ENCODE data around the gene ADPGK. TPM values are rescaled to one million over a fixed set of nuclear protein-coding genes. Genes with fewer than 3 reads are reported as not detected.

ADPGK gene
- total RNA-seq, 4 donors from 2014 or later, result 17.1 to 87.6 (median 54.8) TPM

- peaks cover 0 to 6% of the 10 kb centered on the region in 2 donors for H3K9me3 ChIP-seq
- no peaks in the 10 kb centered on the region for H3K36me3 ChIP-seq
- TF ChIP-seq CTCF (IDR thresholded peaks at IDR 0.05), result no peak
- TF ChIP-seq POLR2A (IDR thresholded peaks at IDR 0.05), result no peak
- no peak for DNase-seq
- intact Hi-C loops (cut with DNase I; ENCODE audit: low total_unique reads), result no loop called here
- no peaks in the 10 kb centered on the region for H3K27me3 ChIP-seq
- no peaks in the 10 kb centered on the region for H3K4me1 ChIP-seq
- no peak overlapping the region for H3K27ac ChIP-seq
- no peak overlapping the region for H3K4me3 ChIP-seq
These were observed 17.5 kb downstream of the ADPGK start for GRCh38 chr15:72766025-72766424.

- Histone ChIP-seq H3K36me3 (no peaks in the 10 kb centered on the region), H3K9me3 (peaks cover 0 to 6% of the 10 kb centered on the region in 2 donors), H3K4me1 (no peaks in the 10 kb centered on the region), H3K27me3 (no peaks in the 10 kb centered on the region), H3K27ac (no peak overlapping the region), H3K4me3 (no peak overlapping the region)
- no peak for DNase-seq
- intact Hi-C loops (cut with DNase I; ENCODE audit: low total_unique reads), result no loop called here
- no peak for TF ChIP-seq CTCF (IDR thresholded peaks at IDR 0.05)
- no peak for TF ChIP-seq POLR2A (IDR thresholded peaks at IDR 0.05)
These were observed 18.9 kb downstream of the ADPGK start for GRCh38 chr15:72764656-72765055.

GRCh38 chr15:72760590-72761260 lies 22.8 kb downstream of the ADPGK start:
- no peaks in the 10 kb centered on the region for H3K9me3 ChIP-seq
- H3K27ac ChIP-seq, result no peak overlapping the region
- H3K27me3 ChIP-seq, result no peaks in the 10 kb centered on the region
- TF ChIP-seq POLR2A (IDR thresholded peaks at IDR 0.05) (no peak), CTCF (IDR thresholded peaks at IDR 0.05) (no peak)
- no peaks in the 10 kb centered on the region for H3K4me1 ChIP-seq
- H3K4me3 ChIP-seq, result no peak overlapping the region
- intact Hi-C loops (cut with DNase I; ENCODE audit: low total_unique reads), result no loop called here
- no peak for DNase-seq
- no peaks in the 10 kb centered on the region for H3K36me3 ChIP-seq

- Histone ChIP-seq H3K27ac (no peak overlapping the region), H3K36me3 (no peaks in the 10 kb centered on the region), H3K27me3 (no peaks in the 10 kb centered on the region), H3K9me3 (no peaks in the 10 kb centered on the region), H3K4me3 (no peak overlapping the region), H3K4me1 (no peaks in the 10 kb centered on the region)
- no peak for TF ChIP-seq CTCF (IDR thresholded peaks at IDR 0.05)
- no peak for TF ChIP-seq POLR2A (IDR thresholded peaks at IDR 0.05)
- intact Hi-C loops (cut with DNase I; ENCODE audit: low total_unique reads), result no loop called here
- no peak for DNase-seq
These were observed 25.4 kb downstream of the ADPGK start for GRCh38 chr15:72758182-72758581.

- no peak for TF ChIP-seq CTCF (IDR thresholded peaks at IDR 0.05)
- no peak for TF ChIP-seq POLR2A (IDR thresholded peaks at IDR 0.05)
- Histone ChIP-seq H3K4me3 (no peak overlapping the region), H3K9me3 (no peaks in the 10 kb centered on the region), H3K27ac (no peak overlapping the region), H3K27me3 (no peaks in the 10 kb centered on the region), H3K36me3 (no peaks in the 10 kb centered on the region), H3K4me1 (no peaks in the 10 kb centered on the region)
- DNase-seq, result no peak
- intact Hi-C loops (cut with DNase I; ENCODE audit: low total_unique reads), result no loop called here
These were observed 29.5 kb downstream of the ADPGK start for GRCh38 chr15:72754096-72754495.
